GM19463 (cell line): ENCODE data around the gene TMPRSS6.

ENCODE experiments used
- ATAC-seq: cut with Tn5 transposase; IDR thresholded peaks from one replicate; pipeline ENCODE4 v1.9.1; 2021; ENCODE audit warnings: mild to moderate bottlenecking, moderate library complexity; ENCODE audit not compliant: unreplicated experiment

The TMPRSS6 gene

GRCh38 chr22:37109242-37109917 is at the start of gene TMPRSS6:
TMPRSS6 (minus strand) TSS chr22:37109713; CDS start chr22:37103417, 6,296 bp downstream.
- ATAC-seq: no peak

- ATAC-seq: no peak
Observed at GRCh38 chr22:37158963-37159290, 49.4 kb upstream of the TMPRSS6 start.

- ATAC-seq: no peak
Observed at GRCh38 chr22:37157516-37158285, 48.2 kb upstream of the TMPRSS6 start.

DNA sequence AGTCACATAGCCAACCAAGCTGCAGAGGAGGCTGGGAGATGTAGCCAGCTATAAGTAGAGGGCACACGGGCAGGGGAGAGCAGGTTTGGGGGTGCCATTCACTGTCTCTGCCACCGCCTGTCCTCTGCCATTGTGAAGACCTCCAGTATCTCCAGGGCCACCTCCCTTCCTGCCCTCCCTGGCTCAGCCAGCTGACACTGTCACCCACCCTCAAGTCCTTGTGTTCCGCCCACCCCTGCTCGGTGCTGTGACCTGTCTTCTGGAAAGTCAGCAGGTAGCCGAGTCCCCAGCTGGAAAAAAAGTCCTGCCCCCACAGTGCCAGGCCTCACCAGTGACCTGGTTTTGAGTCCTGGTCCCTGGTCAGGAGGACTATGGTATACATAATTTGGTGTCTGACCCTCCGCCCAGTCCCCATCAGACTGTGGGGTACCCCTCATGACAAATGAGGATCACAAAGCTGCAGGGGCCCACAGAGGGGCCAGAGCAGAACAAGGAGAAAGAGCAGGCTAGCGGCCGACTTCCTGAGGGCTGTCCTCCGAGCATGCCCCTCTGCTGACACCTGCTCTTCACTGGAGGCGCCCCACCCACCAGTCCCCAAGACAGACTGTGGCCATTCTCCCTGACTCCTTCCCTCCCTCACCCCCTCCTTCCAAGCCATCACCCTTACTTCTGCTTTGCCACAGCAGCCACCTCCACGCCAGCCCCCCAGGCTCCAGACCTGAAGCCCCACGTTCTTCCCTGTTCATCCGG is 47.3 kb upstream of the TMPRSS6 start:
- no peak for ATAC-seq

GRCh38 chr22:37155971-37156370 is 46.5 kb upstream of the TMPRSS6 start:
- no peak for ATAC-seq

DNA sequence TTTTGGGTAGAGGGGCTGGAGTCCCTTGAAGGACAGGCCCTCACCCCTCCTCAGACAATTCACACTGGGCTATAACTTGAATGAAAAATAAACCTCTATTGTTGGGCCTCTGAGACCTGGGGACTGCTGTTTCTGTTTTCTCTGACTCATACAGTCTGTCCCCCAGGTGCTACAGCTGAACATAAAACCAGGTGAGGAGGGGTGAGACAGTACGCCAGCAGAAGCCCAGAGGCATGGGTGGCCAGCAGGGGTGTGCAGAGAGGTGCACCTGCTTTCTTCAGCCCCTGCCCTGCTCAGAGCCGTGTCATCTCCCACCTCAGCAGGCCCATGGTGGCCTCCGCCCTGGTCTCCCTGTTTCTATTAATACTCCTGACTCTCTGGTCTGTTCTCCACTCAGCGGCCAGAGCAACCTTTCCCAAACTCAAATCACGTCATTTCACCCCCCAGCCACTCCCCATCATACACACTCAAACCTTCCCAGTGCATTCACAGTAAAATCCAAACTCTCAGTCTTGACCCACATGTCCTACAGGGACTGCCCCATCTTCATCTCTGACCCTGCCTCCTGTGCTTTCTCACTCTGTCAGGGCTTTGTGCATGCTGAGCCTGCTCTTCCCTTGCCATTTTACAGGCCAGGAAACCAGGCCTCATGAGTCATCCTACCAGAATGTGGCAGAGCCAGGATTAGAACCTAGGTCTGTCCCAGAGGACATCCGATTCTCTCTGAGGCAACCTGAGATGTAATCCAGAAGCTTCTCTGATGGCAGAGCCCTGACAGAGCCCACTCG is 45.6 kb upstream of the TMPRSS6 start:
- no peak for ATAC-seq

- ATAC-seq: no peak
Observed at GRCh38 chr22:37153901-37154300, 44.4 kb upstream of the TMPRSS6 start.

- no peak for ATAC-seq
Observed at GRCh38 chr22:37151401-37151800, 41.9 kb upstream of the TMPRSS6 start.

DNA sequence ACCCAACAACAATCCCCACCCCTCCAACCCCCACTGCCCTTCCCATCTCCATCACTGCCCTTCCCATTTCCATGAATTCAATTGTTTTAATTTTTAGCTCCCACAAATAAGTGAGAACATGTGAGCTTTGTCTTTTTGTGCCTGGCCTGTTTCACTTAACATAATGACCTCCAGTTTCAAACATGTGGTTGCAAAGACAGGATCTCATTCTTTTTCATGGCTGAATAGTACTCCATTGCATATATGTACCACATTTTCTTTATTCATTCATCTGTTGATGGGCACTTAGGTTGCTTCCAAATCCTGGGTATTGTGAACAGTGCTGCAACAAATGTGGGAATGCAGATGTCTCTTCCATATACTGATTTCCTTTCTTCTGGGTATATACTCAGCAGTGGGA is 41.2 kb upstream of the TMPRSS6 start:
- no peak for ATAC-seq

DNA sequence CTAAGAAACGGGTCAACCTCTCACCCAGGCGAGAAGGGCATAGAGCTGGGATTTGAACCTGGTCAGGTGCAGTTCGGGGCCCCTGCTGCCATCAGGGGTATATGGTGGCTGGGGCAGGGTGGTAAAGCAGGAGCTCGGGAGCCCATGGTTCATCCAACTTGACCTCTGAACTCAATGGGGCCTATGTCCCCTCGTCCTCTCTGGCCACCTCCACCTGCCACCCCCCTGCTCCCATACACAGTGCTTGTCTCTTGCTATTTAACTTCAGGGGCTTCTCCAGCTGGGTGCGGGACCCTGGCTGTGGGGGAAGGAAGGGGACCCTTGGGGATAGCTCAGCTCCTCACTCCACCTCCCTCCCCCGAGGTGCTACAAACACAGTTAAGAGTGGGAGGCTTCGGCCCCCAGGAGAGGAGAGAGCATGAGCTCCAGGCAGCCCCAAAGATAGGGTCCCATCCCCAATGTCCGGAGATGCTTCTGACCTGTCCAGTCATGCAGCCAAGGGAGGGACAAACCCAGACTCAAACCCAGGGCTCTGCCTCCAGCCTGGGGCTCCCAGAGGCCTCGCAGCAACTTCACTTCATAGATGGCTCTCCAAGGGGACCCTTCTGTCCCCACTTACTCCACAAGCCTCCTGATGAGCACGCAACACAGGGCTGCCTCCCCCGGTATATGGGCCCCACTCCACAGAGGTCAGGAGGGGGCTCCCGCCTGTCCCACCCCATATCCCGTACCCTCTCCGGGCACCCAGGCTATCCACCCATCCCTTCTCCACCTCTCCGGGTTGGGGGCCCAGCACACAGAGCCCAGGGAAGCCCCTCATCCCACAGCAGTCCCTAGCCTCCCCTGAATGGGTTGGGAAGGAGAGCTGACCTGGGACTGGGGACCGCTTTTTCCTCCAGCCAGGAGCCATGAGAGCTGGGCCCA is 39.5 kb upstream of the TMPRSS6 start:
- no peak for ATAC-seq

- no peak for ATAC-seq
Observed at GRCh38 chr22:37148031-37148651, 38.6 kb upstream of the TMPRSS6 start.

DNA sequence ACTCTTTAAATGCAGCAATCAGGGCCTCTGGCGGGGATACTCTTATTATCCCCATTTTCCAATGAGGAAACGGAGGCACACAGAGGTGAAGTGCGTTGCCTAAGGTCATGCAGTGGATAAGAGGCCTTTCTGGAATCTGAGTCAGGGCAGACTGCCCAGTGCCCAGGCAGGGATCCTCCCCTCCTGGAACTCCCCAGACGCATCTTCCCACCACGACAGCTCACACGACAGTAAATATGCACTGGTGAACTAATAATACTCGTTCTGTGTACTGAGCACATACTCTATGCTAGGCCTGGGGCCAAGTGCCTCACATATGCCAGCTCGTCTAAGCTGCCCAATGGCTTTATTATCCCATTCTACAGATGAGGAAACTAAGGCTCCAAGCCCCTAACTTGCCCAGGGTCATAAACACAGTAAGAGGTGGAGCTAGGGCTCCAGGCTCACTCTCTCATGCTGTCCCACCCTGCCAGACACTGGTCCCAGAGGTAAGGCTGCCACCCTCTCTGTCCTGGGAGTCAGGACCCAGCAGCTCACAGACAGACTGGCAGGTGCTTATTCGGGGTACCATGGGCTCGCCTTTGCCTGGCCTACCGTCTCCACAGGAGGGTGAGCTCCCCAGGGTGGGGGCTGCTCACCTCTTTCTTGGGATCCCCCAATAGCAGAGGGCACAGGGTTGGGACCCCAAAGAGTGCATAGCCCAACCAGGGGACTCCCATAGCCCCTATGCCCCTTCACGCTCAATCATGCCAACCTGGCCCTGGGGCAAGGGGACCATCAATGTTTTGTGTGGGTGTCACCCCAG is 37.9 kb upstream of the TMPRSS6 start:
- ATAC-seq: no peak

- no peak for ATAC-seq
Observed at GRCh38 chr22:37146507-37147180, 37.1 kb upstream of the TMPRSS6 start.

GRCh38 chr22:37146051-37146385 is 36.5 kb upstream of the TMPRSS6 start:
- no peak for ATAC-seq

DNA sequence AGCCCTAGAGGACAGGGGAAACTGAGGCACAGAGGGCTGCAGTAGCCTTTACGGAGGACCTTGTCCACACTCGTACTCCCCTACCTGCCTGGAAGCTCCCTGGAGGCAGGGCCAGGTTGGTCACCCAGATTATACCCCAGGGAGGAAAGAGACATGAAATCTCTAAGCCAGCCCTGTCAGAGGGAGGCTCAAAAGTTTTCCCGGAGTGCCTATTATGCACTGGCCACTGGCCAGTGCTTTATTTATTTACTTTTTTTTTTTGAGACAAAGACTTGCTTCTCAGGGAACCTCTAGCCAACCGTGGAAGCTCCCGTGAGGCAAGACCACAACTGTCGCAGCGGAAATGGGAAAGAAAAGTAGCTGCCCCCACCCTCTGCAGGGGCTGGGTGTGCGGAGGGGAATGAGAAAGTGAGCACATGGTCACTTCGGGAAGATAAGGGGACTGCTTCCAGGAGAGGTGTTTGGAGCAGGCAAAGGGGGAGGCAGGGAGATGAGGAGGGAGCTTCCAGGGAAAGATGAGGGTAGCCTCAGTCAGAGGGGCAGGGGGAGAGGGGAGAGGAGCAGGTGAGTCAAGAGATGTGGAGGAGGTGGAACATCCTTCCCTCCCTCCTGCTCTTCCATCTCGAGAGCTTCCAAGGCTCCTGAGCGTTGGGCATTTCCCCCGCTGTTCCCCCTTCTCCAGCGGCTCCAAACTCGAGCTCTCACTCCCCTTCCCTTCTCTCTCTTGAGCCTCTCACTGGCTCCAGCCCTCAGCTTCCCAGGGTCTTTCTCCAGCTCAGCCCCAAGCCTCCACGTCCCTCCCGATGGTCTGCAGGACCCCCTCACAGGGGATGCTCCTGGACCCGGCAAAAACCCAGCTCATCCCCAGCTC is 35.9 kb upstream of the TMPRSS6 start:
- ATAC-seq: no peak

DNA sequence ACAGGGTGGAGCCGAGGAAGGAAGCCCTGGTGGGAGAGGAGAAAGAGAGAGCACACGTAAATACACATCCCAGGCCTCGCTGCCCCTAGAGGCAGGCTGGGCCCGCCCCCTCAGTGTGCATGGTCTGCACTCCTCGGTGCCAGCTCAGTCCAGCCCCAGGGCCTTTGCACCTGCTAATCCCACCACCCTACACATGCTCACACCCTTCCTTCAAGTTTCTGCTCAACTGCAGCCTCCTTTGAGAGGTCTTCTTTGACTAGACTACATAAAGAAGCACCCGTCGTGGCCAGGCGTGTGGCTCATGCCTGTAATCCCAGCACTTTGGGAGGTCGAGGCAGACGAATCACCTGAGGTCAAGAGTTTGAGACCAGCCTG is 34.7 kb upstream of the TMPRSS6 start:
- no peak for ATAC-seq

GRCh38 chr22:37141971-37142370 is 32.5 kb upstream of the TMPRSS6 start:
- no peak for ATAC-seq
